Ascending aorta (tissue), 2 donors: ENCODE data around the gene SCYGR2. TPM values are rescaled to one million over a fixed set of nuclear protein-coding genes. Genes with fewer than 3 reads are reported as not detected.

Experiments used
- DNase-seq, 2 donors: peaks; one replicate each; pipeline ENCODE4 v3.0.0-alpha.2; 2019; ENCODE audit warnings: low spot score in 2 of 2
- H3K27ac ChIP-seq, 2 donors: fragments of 200-600 bp; sonication (generic); one replicate each; pipeline ENCODE4 v1.5.1; 2016 to 2017; ENCODE audit warnings: mild to moderate bottlenecking in 1 of 2
- H3K27me3 ChIP-seq: fragments of 200-600 bp; sonication (generic); one replicate; pipeline ENCODE4 v1.5.1; 2017
- H3K36me3 ChIP-seq, 2 donors: fragments of 200-600 bp; sonication (generic); one replicate each; pipeline ENCODE4 v1.5.1; 2016
- H3K4me1 ChIP-seq, 2 donors: fragments of 200-600 bp; sonication (generic); one replicate each; pipeline ENCODE4 v1.5.1; 2016 to 2017; ENCODE audit warnings: mild to moderate bottlenecking in 1 of 2
- H3K4me3 ChIP-seq, 2 donors: fragments of 200-600 bp; sonication (generic); one replicate each; pipeline ENCODE4 v1.5.1; 2016 to 2017; ENCODE audit warnings: mild to moderate bottlenecking in 1 of 2
- H3K9me3 ChIP-seq, 2 donors: fragments of 200-600 bp; sonication (generic); one replicate each; pipeline ENCODE4 v1.5.1; 2016
- CTCF ChIP-seq, 3 experiments: fragments of 200-600 bp in 2 of 3; fragments of 450-650 bp in 1 of 3; sonication (generic) in 2 of 3; IDR thresholded peaks; one replicate each; pipeline ENCODE4 v1.5.1; 2016 to 2019; ENCODE audit warnings: antibody characterized with exemption in 3 of 3, mild to moderate bottlenecking in 1 of 3, moderate library complexity in 1 of 3
- intact Hi-C: fragments of 100-400 bp; cut with DNase I; formaldehyde crosslinking; loops from one replicate; pipeline ENCODE4 v1.15.1; 2023
- total RNA-seq: library from RNA; depleted of rRNA; stranded (reverse); fragments of >200 nt; gene quantifications from one replicate; pipeline ENCODE4 v1.1.0, GENCODE V29; 2016

The SCYGR2 gene
- total RNA-seq, 1 donor from 2014 or later = not detected

GRCh38 chr2:227613272-227613660, 14.6 kb downstream of the SCYGR2 start:
- no peaks in the 10 kb centered on the region for H3K27me3 ChIP-seq
- intact Hi-C loops = no loop called here
- H3K9me3 ChIP-seq = no peaks in the 10 kb centered on the region
- no peaks in the 10 kb centered on the region for H3K4me1 ChIP-seq
- H3K4me3 ChIP-seq = no peak overlapping the region
- no peak for DNase-seq
- no peak overlapping the region for H3K27ac ChIP-seq
- TF ChIP-seq CTCF (IDR thresholded peaks at IDR 0.05) = no peak
- H3K36me3 ChIP-seq = no peaks in the 10 kb centered on the region

GRCh38 chr2:227614246-227614645, 15.6 kb downstream of the SCYGR2 start:
- no peak for TF ChIP-seq CTCF (IDR thresholded peaks at IDR 0.05)
- H3K27ac ChIP-seq = no peak overlapping the region
- no peak for DNase-seq
- no peaks in the 10 kb centered on the region for H3K4me1 ChIP-seq
- no peaks in the 10 kb centered on the region for H3K27me3 ChIP-seq
- intact Hi-C loops = no loop called here
- H3K4me3 ChIP-seq = no peak overlapping the region
- H3K9me3 ChIP-seq = no peaks in the 10 kb centered on the region
- H3K36me3 ChIP-seq = no peaks in the 10 kb centered on the region

- no peaks in the 10 kb centered on the region for H3K36me3 ChIP-seq
- DNase-seq = no peak
- no peak for TF ChIP-seq CTCF (IDR thresholded peaks at IDR 0.05)
- intact Hi-C loops = no loop called here
- H3K9me3 ChIP-seq = no peaks in the 10 kb centered on the region
- H3K27me3 ChIP-seq = no peaks in the 10 kb centered on the region
- H3K27ac ChIP-seq = no peak within 1 kb of the TSS
- H3K4me3 ChIP-seq = no peak within 1 kb of the TSS
- no peaks in the 10 kb centered on the region for H3K4me1 ChIP-seq
These were observed 16.0 kb downstream of the SCYGR2 start, which contains the start of gene SCYGR3 for GRCh38 chr2:227614740-227615139. Gene SCYGR3 (minus strand): TSS chr2:227614840. CDS start chr2:227614840, 0 bp downstream.

DNA sequence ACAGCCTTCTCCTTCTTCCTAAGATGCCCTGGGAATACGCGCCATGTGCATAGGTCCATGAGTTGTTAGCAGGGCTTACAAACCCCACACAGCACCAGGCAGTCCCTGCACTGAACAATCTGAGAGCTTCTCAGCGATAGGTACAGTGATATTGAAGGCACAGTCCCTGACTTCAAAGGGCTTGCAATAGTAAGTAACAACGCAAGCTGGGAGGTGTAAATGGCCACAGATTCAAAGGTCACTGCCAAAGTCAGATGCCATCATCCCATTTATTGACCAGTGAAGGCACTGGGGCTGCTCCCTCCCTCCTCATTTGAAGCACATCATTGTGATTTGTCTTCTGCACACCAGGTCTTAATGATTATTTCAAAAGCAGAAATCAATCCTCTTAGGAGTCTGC, 16.5 kb downstream of the SCYGR2 start:
- Histone ChIP-seq H3K4me1 (no peaks in the 10 kb centered on the region), H3K27ac (no peak overlapping the region), H3K9me3 (no peaks in the 10 kb centered on the region), H3K27me3 (no peaks in the 10 kb centered on the region), H3K36me3 (no peaks in the 10 kb centered on the region), H3K4me3 (no peak overlapping the region)
- no peak for TF ChIP-seq CTCF (IDR thresholded peaks at IDR 0.05)
- intact Hi-C loops = no loop called here
- DNase-seq = no peak

- no peaks in the 10 kb centered on the region for H3K4me1 ChIP-seq
- H3K4me3 ChIP-seq = no peak overlapping the region
- intact Hi-C loops = no loop called here
- TF ChIP-seq CTCF (IDR thresholded peaks at IDR 0.05) = no peak
- no peaks in the 10 kb centered on the region for H3K27me3 ChIP-seq
- DNase-seq = no peak
- no peak overlapping the region for H3K27ac ChIP-seq
- no peaks in the 10 kb centered on the region for H3K36me3 ChIP-seq
- no peaks in the 10 kb centered on the region for H3K9me3 ChIP-seq
These were observed 17.2 kb downstream of the SCYGR2 start for GRCh38 chr2:227615906-227616305.

GRCh38 chr2:227616631-227617030, 17.9 kb downstream of the SCYGR2 start:
- no peak overlapping the region for H3K4me3 ChIP-seq
- no peaks in the 10 kb centered on the region for H3K36me3 ChIP-seq
- intact Hi-C loops = no loop called here
- H3K27me3 ChIP-seq = no peaks in the 10 kb centered on the region
- TF ChIP-seq CTCF (IDR thresholded peaks at IDR 0.05) = no peak
- no peaks in the 10 kb centered on the region for H3K4me1 ChIP-seq
- no peak overlapping the region for H3K27ac ChIP-seq
- DNase-seq = no peak
- H3K9me3 ChIP-seq = no peaks in the 10 kb centered on the region
